Endothelial cell of umbilical vein (primary cell): ENCODE data around the gene GDPGP1. TPM values are rescaled to one million over a fixed set of nuclear protein-coding genes. Genes with fewer than 3 reads are reported as not detected.

Source experiments
- BruUV-seq: library from RNA; stranded (reverse); fragments of 400-500 nt; replicated peaks from 2 replicates; lab custom pipeline; 2021; lab: Mats Ljungman, UMichigan
- CTCF ChIA-PET: fragments of 300-600, 350-600 bp; sonication (Branson Sonifier 250); formaldehyde crosslinking; loops from one replicate; lab custom pipeline; 2021; ENCODE audit warnings: antibody characterized with exemption, inconsistent platforms; lab: Charles Lee
- POLR2A ChIA-PET: fragments of 300-600, 350-600 bp; sonication (Branson Sonifier 250); formaldehyde crosslinking; loops from one replicate; lab custom pipeline; 2021; ENCODE audit warnings: antibody characterized with exemption, inconsistent platforms; lab: Charles Lee
- DNase-seq: peaks from one replicate; pipeline ENCODE4 v3.0.0-alpha.2; 2011; ENCODE audit warnings: low read depth, low spot score
- FAIRE-seq: peaks from 2 replicates; lab custom pipeline; 2011; peaks lifted over from hg19 to GRCh38; lab: Jason Lieb, UNC
- H2AFZ ChIP-seq: 2 replicates; pipeline ENCODE4 v1.6.0; 2012; ENCODE audit warnings: low read depth, low read length, control low read depth, inconsistent platforms
- H3K27ac ChIP-seq: 2 replicates; pipeline ENCODE4 v1.5.1; 2011; ENCODE audit warnings: low read depth, mild to moderate bottlenecking, control low read depth, low read length, moderate library complexity; ENCODE audit not compliant: insufficient read depth
- H3K27me3 ChIP-seq, 2 experiments: 2 replicates each; pipeline versions ENCODE4 v1.6.0 to v1.6.1; 2011; ENCODE audit warnings: low read length in 2 of 2, mixed read lengths in 1 of 2; ENCODE audit not compliant: control insufficient read depth in 2 of 2, insufficient read depth in 2 of 2
- H3K36me3 ChIP-seq, 2 experiments: 2 replicates in 1 of 2; 3 replicates in 1 of 2; pipeline ENCODE4 v1.5.1; 2011; ENCODE audit warnings: low read length in 2 of 2, mild to moderate bottlenecking in 1 of 2, moderate library complexity in 1 of 2; ENCODE audit not compliant: control insufficient read depth in 2 of 2, insufficient read depth in 2 of 2; ENCODE audit errors: extremely low read depth in 1 of 2
- H3K4me1 ChIP-seq: 3 replicates; pipeline ENCODE4 v1.5.1; 2011; ENCODE audit warnings: mild to moderate bottlenecking, low read length; ENCODE audit not compliant: control insufficient read depth, insufficient read depth; ENCODE audit errors: extremely low read depth
- H3K4me2 ChIP-seq: 2 replicates; pipeline ENCODE4 v1.6.1; 2011; ENCODE audit warnings: low read length, control low read depth, mixed read lengths; ENCODE audit not compliant: insufficient read depth
- H3K4me3 ChIP-seq, 3 experiments: fragments of 200-600 bp in 1 of 3; sonication (generic), shearing (Covaris generic) in 1 of 3; replicated peaks in 1 of 3; 2 replicates each; pipeline ENCODE4 v1.5.1; 2011 to 2016; ENCODE audit warnings: control low read depth in 3 of 3, low read length in 3 of 3, mild to moderate bottlenecking in 2 of 3, inconsistent platforms in 1 of 3, low read depth in 1 of 3, moderate library complexity in 1 of 3; ENCODE audit not compliant: insufficient read depth in 1 of 3
- H3K79me2 ChIP-seq: 2 replicates; pipeline ENCODE4 v1.6.0; 2012; ENCODE audit warnings: low read length, inconsistent platforms; ENCODE audit not compliant: control insufficient read depth, insufficient read depth
- H3K9ac ChIP-seq: replicated peaks from 2 replicates; pipeline ENCODE3; 2011; ENCODE audit warnings: low read length, control low read depth; ENCODE audit not compliant: insufficient read depth; ENCODE audit errors: extremely low read depth
- H3K9me1 ChIP-seq: replicated peaks from 3 replicates; pipeline ENCODE4 v1.6.0; 2011; ENCODE audit warnings: mild to moderate bottlenecking, low read length; ENCODE audit not compliant: control insufficient read depth, insufficient read depth; ENCODE audit errors: extremely low read depth
- H3K9me3 ChIP-seq: replicated peaks from 2 replicates; pipeline ENCODE4 v1.5.1; 2012; ENCODE audit warnings: low read length, inconsistent platforms; ENCODE audit not compliant: control insufficient read depth, insufficient read depth
- H4K20me1 ChIP-seq: replicated peaks from 2 replicates; pipeline ENCODE3; 2011; ENCODE audit warnings: mild to moderate bottlenecking, low read length; ENCODE audit not compliant: control insufficient read depth, insufficient read depth; ENCODE audit errors: extremely low read depth
- EZH2 ChIP-seq: IDR thresholded peaks from 2 replicates; pipeline ENCODE4 v1.6.1; 2012; ENCODE audit warnings: borderline replicate concordance, low read depth, mild to moderate bottlenecking, moderate library complexity, low read length, inconsistent platforms; ENCODE audit not compliant: severe bottlenecking
- FOS ChIP-seq: IDR thresholded peaks from 2 replicates; pipeline ENCODE4 v1.6.1; 2011; ENCODE audit warnings: mild to moderate bottlenecking, low read length, moderate library complexity, borderline replicate concordance; ENCODE audit not compliant: insufficient read depth
- GATA2 ChIP-seq: IDR thresholded peaks from 2 replicates; pipeline ENCODE4 v1.7.0; 2011; ENCODE audit warnings: low read depth, mild to moderate bottlenecking, moderate library complexity, mixed read lengths, low read length; ENCODE audit not compliant: insufficient read length, insufficient read depth
- JUN ChIP-seq: IDR thresholded peaks from 2 replicates; pipeline ENCODE4 v1.6.1; 2011; ENCODE audit warnings: borderline replicate concordance, low read depth; ENCODE audit not compliant: insufficient read length, insufficient read depth
- MYC ChIP-seq: IDR thresholded peaks from one replicate; pipeline ENCODE4 v1.6.1; 2011; ENCODE audit warnings: mild to moderate bottlenecking, low read depth, low read length
- POLR2A ChIP-seq: IDR thresholded peaks from 2 replicates; pipeline ENCODE4 v1.6.1; 2012; ENCODE audit warnings: low read depth, mild to moderate bottlenecking, control low read depth, low read length
- POLR2AphosphoS5 ChIP-seq: IDR thresholded peaks from 2 replicates; pipeline ENCODE4 v1.6.1; 2012; ENCODE audit warnings: low read depth, mild to moderate bottlenecking, control low read depth, low read length, moderate library complexity; ENCODE audit not compliant: insufficient read depth
- dilution Hi-C: fragments of 300-500 bp; cut with MboI; formaldehyde crosslinking; loops from one replicate; pipeline ENCODE4 v1.15.0; 2019; ENCODE audit warnings: low sequenced_read_pairs; ENCODE audit not compliant: extremely low pct_ligation_motif_present
- intact Hi-C: fragments of 100-400 bp; cut with micrococcal nuclease; formaldehyde crosslinking; loops from one replicate; pipeline ENCODE4 v1.10.0; 2022
- polyA plus RNA-seq, 4 experiments: library from polyadenylated mRNA; depleted of rRNA in 3 of 4; stranded (reverse) in 3 of 4; unstranded in 1 of 4; fragments of >200 nt; gene quantifications; 2 replicates each; pipeline versions ENCODE4 v1.2.1 to v1.2.3, GENCODE V29; 2011 to 2012; ENCODE audit warnings: missing spikeins in 1 of 4
- total RNA-seq: library from RNA; stranded (reverse); gene quantifications from 2 replicates; pipeline ENCODE4 v1.2.3, GENCODE V29; 2021
- TF ChIP-seq, protein P1 (sequence below), 2 donors: IDR thresholded peaks; 1 replicate in 1 of 2; 2 replicates in 1 of 2; pipeline ENCODE4 v1.5.1; 2011; ENCODE audit warnings: low read length in 2 of 2, mild to moderate bottlenecking in 2 of 2, moderate library complexity in 2 of 2, control low read depth in 1 of 2, inconsistent platforms in 1 of 2, low read depth in 1 of 2; ENCODE audit not compliant: insufficient read depth in 1 of 2; ENCODE audit errors: extremely low read depth in 1 of 2
- TF ChIP-seq, protein P2 (sequence below): IDR thresholded peaks from 2 replicates; pipeline ENCODE4 v1.6.1; 2011; ENCODE audit not compliant: insufficient read depth, insufficient read length

The GDPGP1 gene
- total and polyA plus RNA-seq, 2 donors (not counting 3 experiments of a cell fraction or from before 2014, with no cell fraction given), result 4.8 to 7.2 TPM

DNA sequence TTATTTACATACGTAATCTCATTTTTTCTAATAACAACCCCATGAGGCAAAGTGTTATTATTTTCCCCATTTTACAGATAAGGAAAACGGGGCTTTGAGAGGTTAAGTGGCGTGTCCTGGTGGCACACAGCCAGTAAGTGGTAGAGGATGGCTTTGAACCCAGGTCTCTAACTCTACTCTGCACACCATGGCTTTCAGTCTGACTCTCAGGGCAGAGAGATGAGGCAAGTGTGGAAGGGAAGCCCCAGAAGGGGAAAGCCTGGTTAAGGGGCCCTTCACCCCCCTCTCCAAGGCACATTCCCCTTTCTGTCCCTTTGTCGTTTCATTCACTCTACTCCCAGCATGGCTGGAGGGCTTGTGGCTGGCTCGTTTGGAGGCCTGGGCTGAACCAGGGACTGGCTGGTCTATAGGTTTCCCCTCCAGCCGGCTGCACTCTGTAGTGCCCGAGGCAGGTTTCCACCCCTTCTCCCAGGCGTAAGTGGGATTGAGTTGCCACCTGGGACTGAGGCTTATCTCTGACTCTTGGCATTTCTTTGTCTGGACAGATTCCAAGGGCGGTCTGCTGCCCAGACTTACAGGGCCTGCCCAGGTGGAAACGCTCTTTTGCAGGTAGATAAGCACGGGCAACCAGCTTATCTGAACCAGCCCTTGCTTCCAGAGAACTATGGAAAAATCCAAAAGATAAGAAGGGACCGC lies 20.7 kb upstream of the GDPGP1 start:
- Histone ChIP-seq H3K9me3 (no peaks in the 10 kb centered on the region), H3K4me2 (no peak overlapping the region), H3K27me3 (no peaks in the 10 kb centered on the region), H3K4me1 (peaks cover 12% of the 10 kb centered on the region), H4K20me1 (no peaks in the 10 kb centered on the region), H3K36me3 (no peaks in the 10 kb centered on the region), H2AFZ (no peak overlapping the region), H3K9me1 (no peaks in the 10 kb centered on the region), H3K79me2 (no peaks in the 10 kb centered on the region), H3K4me3 (no peak overlapping the region), H3K27ac (no peak overlapping the region), H3K9ac (no peak overlapping the region)
- dilution Hi-C loops (loop anchor here (10.0 kb wide), 1 partner anchor 68 kb away; no protein-coding TSS in a partner anchor), intact Hi-C loops (loop anchor here (10.0 kb wide), 1 partner anchor 318 kb away; the partner anchor contains the start of gene AP3S2)
- ChIA-PET POLR2A (no interaction called here), CTCF (interaction anchor here (0.8 to 2.2 kb wide), 5 partner anchors 8 to 111 kb away, joined by 3 to 12 read pairs (median 7); partner anchors contain the start of genes CIB1, GDPGP1, IDH2 and SEMA4B)
- no TSS peak for BruUV-seq
- FAIRE-seq (no peak), DNase-seq (no peak)
- no peak for TF ChIP-seq MYC
- no peak for TF ChIP-seq EZH2

DNA sequence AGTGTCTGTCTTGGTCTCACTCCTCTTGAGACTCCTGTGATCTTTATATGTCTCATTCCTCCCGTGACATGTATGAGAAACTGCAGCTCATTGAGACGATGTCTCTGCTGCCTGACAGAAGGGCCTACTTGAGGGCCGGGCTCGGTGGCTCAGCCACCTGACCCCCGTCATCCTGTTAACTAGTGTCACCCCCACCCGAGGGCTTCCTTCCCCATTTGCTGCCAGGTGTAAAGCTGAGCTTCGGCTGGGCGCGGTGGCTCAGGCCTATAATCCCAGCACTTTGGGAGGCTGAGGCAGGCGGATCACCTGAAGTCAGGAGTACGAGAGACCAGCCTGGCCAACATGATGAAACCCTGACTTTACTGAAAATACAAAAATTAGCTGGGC lies 20.2 kb upstream of the GDPGP1 start:
- no peaks in the 10 kb centered on the region for H3K9me3 ChIP-seq
- H3K4me1 ChIP-seq, result peaks cover 12% of the 10 kb centered on the region
- H3K9me1 ChIP-seq, result no peaks in the 10 kb centered on the region
- no peak overlapping the region for H3K9ac ChIP-seq
- dilution Hi-C loops (loop anchor here (10.0 kb wide), 1 partner anchor 69 kb away; no protein-coding TSS in a partner anchor), intact Hi-C loops (loop anchor here (10.0 kb wide), 1 partner anchor 319 kb away; the partner anchor contains the start of gene AP3S2)
- no peak overlapping the region for H3K4me3 ChIP-seq
- CTCF ChIA-PET, result interaction anchor here (0.7 to 4.4 kb wide), 9 partner anchors 10 to 74 kb away, joined by 3 to 34 read pairs (median 5); partner anchors contain the start of genes CIB1, GDPGP1, NGRN and SEMA4B
- TF ChIP-seq POLR2A (no peak), GATA2 (no peak), FOS (no peak), POLR2AphosphoS5 (no peak), EZH2 (no peak), MYC (no peak), JUN (no peak)
- TF ChIP-seq, protein P1, sequence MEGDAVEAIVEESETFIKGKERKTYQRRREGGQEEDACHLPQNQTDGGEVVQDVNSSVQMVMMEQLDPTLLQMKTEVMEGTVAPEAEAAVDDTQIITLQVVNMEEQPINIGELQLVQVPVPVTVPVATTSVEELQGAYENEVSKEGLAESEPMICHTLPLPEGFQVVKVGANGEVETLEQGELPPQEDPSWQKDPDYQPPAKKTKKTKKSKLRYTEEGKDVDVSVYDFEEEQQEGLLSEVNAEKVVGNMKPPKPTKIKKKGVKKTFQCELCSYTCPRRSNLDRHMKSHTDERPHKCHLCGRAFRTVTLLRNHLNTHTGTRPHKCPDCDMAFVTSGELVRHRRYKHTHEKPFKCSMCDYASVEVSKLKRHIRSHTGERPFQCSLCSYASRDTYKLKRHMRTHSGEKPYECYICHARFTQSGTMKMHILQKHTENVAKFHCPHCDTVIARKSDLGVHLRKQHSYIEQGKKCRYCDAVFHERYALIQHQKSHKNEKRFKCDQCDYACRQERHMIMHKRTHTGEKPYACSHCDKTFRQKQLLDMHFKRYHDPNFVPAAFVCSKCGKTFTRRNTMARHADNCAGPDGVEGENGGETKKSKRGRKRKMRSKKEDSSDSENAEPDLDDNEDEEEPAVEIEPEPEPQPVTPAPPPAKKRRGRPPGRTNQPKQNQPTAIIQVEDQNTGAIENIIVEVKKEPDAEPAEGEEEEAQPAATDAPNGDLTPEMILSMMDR (IDR thresholded peaks at IDR 0.05; ENCODE audit: extremely low read depth in 1 of 2, insufficient read depth in 1 of 2, low read depth in 1 of 2, low read length in 2 of 2), result no peak
- TF ChIP-seq, protein P2, sequence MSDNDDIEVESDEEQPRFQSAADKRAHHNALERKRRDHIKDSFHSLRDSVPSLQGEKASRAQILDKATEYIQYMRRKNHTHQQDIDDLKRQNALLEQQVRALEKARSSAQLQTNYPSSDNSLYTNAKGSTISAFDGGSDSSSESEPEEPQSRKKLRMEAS, result no peak
- no peaks in the 10 kb centered on the region for H3K36me3 ChIP-seq
- POLR2A ChIA-PET, result no interaction called here
- no peak for DNase-seq
- no peak overlapping the region for H2AFZ ChIP-seq
- no peak overlapping the region for H3K27ac ChIP-seq
- no peaks in the 10 kb centered on the region for H4K20me1 ChIP-seq
- no peaks in the 10 kb centered on the region for H3K27me3 ChIP-seq
- no peaks in the 10 kb centered on the region for H3K79me2 ChIP-seq
- no peak for FAIRE-seq
- no peak overlapping the region for H3K4me2 ChIP-seq
- no TSS peak for BruUV-seq
